ENCODE results near the gene DYNC1LI2.

GRCh38 chr16:66698046-66698445, 53.4 kb downstream of the DYNC1LI2 start:
- TF ChIP-seq CTCF (IDR thresholded peaks at IDR 0.05; ENCODE audit: low read depth, low read length), result no peak
- no peak for TF ChIP-seq MYC (IDR thresholded peaks at IDR 0.05; ENCODE audit: low read depth, low read length)
